A549 (cell line): ENCODE results near the gene ERCC2. TPM values are rescaled to one million over a fixed set of nuclear protein-coding genes. Genes with fewer than 3 reads are reported as not detected.
A peak's percentile ranks its signal among the peaks of the same experiment; 100 is the strongest.

Experiments
- ATAC-seq, 2 experiments: fragments of 200-7000 bp in 1 of 2; fragments of >200 bp in 1 of 2; cut with Nextera tagmentation in 1 of 2; cut with Tn5 transposase in 1 of 2; 3 replicates each; pipeline versions ENCODE4 v1.8.0 to v1.9.1; 2018 to 2020; ENCODE audit warnings: mild to moderate bottlenecking in 1 of 2, moderate library complexity in 1 of 2
- CTCF ChIA-PET: fragments of 300-600 bp; sonication (Branson Sonifier 250); formaldehyde crosslinking; extraction: SDS; loops from one replicate; lab custom pipeline; 2021; ENCODE audit warnings: antibody characterized with exemption, inconsistent platforms; lab: Yijun Ruan, JAX
- POLR2A ChIA-PET: fragments of 350-600 bp; formaldehyde crosslinking; extraction: SDS; loops from one replicate; lab custom pipeline; 2021; ENCODE audit warnings: antibody characterized with exemption, inconsistent platforms; lab: Yijun Ruan, JAX
- DNase-seq, 2 experiments: peaks; one replicate each; pipeline versions ENCODE4 v3.0.0 to v3.0.0-alpha.2; 2011 to 2016; ENCODE audit warnings: low read depth in 1 of 2, low spot score in 1 of 2
- FAIRE-seq: peaks from 2 replicates; lab custom pipeline; 2011; peaks lifted over from hg19 to GRCh38; lab: Jason Lieb, UNC
- H3K27ac ChIP-seq, 2 experiments: fragments of >200 bp; sonication (Bioruptor Twin); formaldehyde crosslinking; 3 replicates each; pipeline ENCODE4 v1.5.1; 2016 to 2017
- H3K4me1 ChIP-seq: fragments of >200 bp; sonication (Bioruptor Twin); formaldehyde crosslinking; 3 replicates; pipeline ENCODE4 v1.6.1; 2016
- H3K4me2 ChIP-seq: fragments of >200 bp; sonication (Bioruptor Twin); formaldehyde crosslinking; 3 replicates; pipeline ENCODE4 v1.6.1; 2016
- H3K4me3 ChIP-seq: fragments of >200 bp; sonication (Bioruptor Twin); formaldehyde crosslinking; 3 replicates; pipeline ENCODE4 v1.5.1; 2016
- H3K9me3 ChIP-seq: fragments of >200 bp; sonication (Bioruptor Twin); formaldehyde crosslinking; 3 replicates; pipeline ENCODE4 v1.6.1; 2016
- ATOH8 ChIP-seq: fragments of 250-450 bp; sonication (Bioruptor Pico); IDR thresholded peaks from 2 replicates; pipeline ENCODE4 v1.5.0; 2020; ENCODE audit warnings: low read depth, mild to moderate bottlenecking, moderate library complexity
- BCL3 ChIP-seq: fragments of >200 bp; sonication (Bioruptor Twin); formaldehyde crosslinking; IDR thresholded peaks from 3 replicates; pipeline ENCODE4 v1.6.1; 2016
- CBX8 ChIP-seq: fragments of 200-600 bp; sonication (generic); IDR thresholded peaks from 2 replicates; pipeline ENCODE4 v1.6.1; 2016
- EHF ChIP-seq: fragments of 250-450 bp; sonication (Bioruptor Pico); IDR thresholded peaks from 2 replicates; pipeline ENCODE4 v1.5.0; 2020; ENCODE audit warnings: mild to moderate bottlenecking
- ELK1 ChIP-seq: fragments of 150-350 bp; IDR thresholded peaks from 2 replicates; pipeline ENCODE4 v1.6.1; 2014; ENCODE audit warnings: low read depth, mild to moderate bottlenecking, low read length
- FOSL2 ChIP-seq, 2 experiments: fragments of 450-650 bp in 1 of 2; fragments of >200 bp in 1 of 2; sonication (Bioruptor Twin) in 1 of 2; formaldehyde crosslinking; IDR thresholded peaks; 2 replicates each; pipeline versions ENCODE4 v1.5.0 to v1.6.1; 2016 to 2020; ENCODE audit warnings: mild to moderate bottlenecking in 1 of 2, moderate library complexity in 1 of 2
- HMGXB4 ChIP-seq: fragments of 250-450 bp; sonication (Bioruptor Pico); IDR thresholded peaks from 2 replicates; pipeline ENCODE4 v1.5.0; 2021; ENCODE audit warnings: mild to moderate bottlenecking, moderate library complexity, borderline replicate concordance
- JUN ChIP-seq, 2 experiments: fragments of >200 bp; sonication (Bioruptor Twin); formaldehyde crosslinking; IDR thresholded peaks; 2 replicates in 1 of 2; 3 replicates in 1 of 2; pipeline ENCODE4 v1.6.1; 2016 to 2017
- KDM1A ChIP-seq: fragments of 200-600 bp; sonication (generic); IDR thresholded peaks from 2 replicates; pipeline ENCODE4 v1.6.1; 2016; ENCODE audit warnings: low read depth, mild to moderate bottlenecking
- MYC ChIP-seq: IDR thresholded peaks from 2 replicates; pipeline ENCODE4 v1.6.1; 2012; ENCODE audit warnings: mild to moderate bottlenecking, inconsistent platforms, low read length, improper control_type of control experiment, borderline replicate concordance
- REST ChIP-seq: fragments of 200-600 bp; sonication (generic); IDR thresholded peaks from 2 replicates; pipeline ENCODE4 v1.6.1; 2016; ENCODE audit warnings: antibody characterized with exemption, mild to moderate bottlenecking, moderate library complexity
- USF2 ChIP-seq: fragments of 450-650 bp; IDR thresholded peaks from 2 replicates; pipeline ENCODE4 v1.6.1; 2014; ENCODE audit warnings: antibody characterized with exemption
- ZC3H11A ChIP-seq: fragments of 450-650 bp; IDR thresholded peaks from 2 replicates; pipeline ENCODE4 v1.6.1; 2014; ENCODE audit warnings: antibody characterized with exemption, mild to moderate bottlenecking
- ZSCAN20 ChIP-seq: fragments of 250-450 bp; sonication (Bioruptor Pico); IDR thresholded peaks from 2 replicates; pipeline ENCODE4 v1.8.0; 2022; ENCODE audit warnings: mild to moderate bottlenecking, moderate library complexity
- WGBS: methylation state at CpG from one replicate; pipeline ENCODE4 v1.1.6; 2017; ENCODE audit errors: missing lambda C conversion rate; 5-methylcytosine and 5-hydroxymethylcytosine counted together
- polyA plus RNA-seq, 4 experiments: library from polyadenylated mRNA; depleted of rRNA in 3 of 4; stranded (reverse); fragments of >200 nt; fragmentation: RNase III in 1 of 4; extraction: RNeasy Plus Mini Kit Qiagen cat#74134 plus additional on column Dnase treatment in 1 of 4; gene quantifications; 2 replicates in 3 of 4; 3 replicates in 1 of 4; pipeline ENCODE4 v1.2.3, GENCODE V29; 2011 to 2017

Gene ERCC2
- polyA plus RNA-seq, 2 of the 4 experiments (the other 2 are of a cell fraction), result 12.9 to 19.8 TPM

GRCh38 chr19:45402298-45403061 is 32.1 kb upstream of the ERCC2 start (continued):
- no peak for TF ChIP-seq REST
- no peak for TF ChIP-seq ELK1
- no peak for TF ChIP-seq ATOH8 (CRISPR knock-in tag)
- TF ChIP-seq JUN (IDR thresholded peaks at IDR 0.05), result peak in 1 of 2 experiments; percentile 39; a peak in 1 of 5 replicates
- TF ChIP-seq ZC3H11A, result no peak
- TF ChIP-seq EHF (CRISPR knock-in tag), result no peak

- no peak for FAIRE-seq
- Histone ChIP-seq H3K4me2 (peak overlapping the region; percentile 86), H3K4me1 (peaks cover 28% of the 10 kb centered on the region), H3K27ac (peak overlapping the region; percentile 94 to 96), H3K9me3 (no peaks in the 10 kb centered on the region), H3K4me3 (peak overlapping the region; percentile 36)
- WGBS, result 82% methylated on average over 6 of the region's 6 CpGs
- no peak for ATAC-seq
- no peak for TF ChIP-seq KDM1A
- no peak for TF ChIP-seq ZC3H11A
- TF ChIP-seq HMGXB4 (CRISPR knock-in tag), result no peak
- no peak for TF ChIP-seq BCL3
- no peak for TF ChIP-seq MYC
- no peak for TF ChIP-seq FOSL2 (IDR thresholded peaks at IDR 0.05)
- no peak for TF ChIP-seq FOSL2 (CRISPR knock-in tag; IDR thresholded peaks at IDR 0.05)
- TF ChIP-seq CBX8, result no peak
- TF ChIP-seq USF2, result no peak
- TF ChIP-seq ZSCAN20 (CRISPR knock-in tag), result no peak
- POLR2A ChIA-PET, result interaction anchor here (0.6 to 1.5 kb wide), 2 partner anchors 77 to 504 kb away, joined by 3 to 6 read pairs; no protein-coding TSS in a partner anchor
- CTCF ChIA-PET, result interaction anchor here (0.6 to 6.3 kb wide), 33 partner anchors 9 to 631 kb away, joined by 3 to 99 read pairs (median 5); partner anchors contain the start of genes BLOC1S3, ERCC1, ERCC2 and TRAPPC6A
- DNase-seq, result no peak
These were observed 31.4 kb upstream of the ERCC2 start for GRCh38 chr19:45401815-45402214.
